Measurements from ENCODE around the gene PAN3.

PAN3 gene

GRCh38 chr13:28339419-28339818 lies 201.1 kb downstream of the PAN3 start:
- DNase-seq (ENCODE audit: low read depth), result no peak

GRCh38 chr13:28340272-28340793 lies 202.0 kb downstream of the PAN3 start:
- DNase-seq (ENCODE audit: low read depth), result no peak

DNA sequence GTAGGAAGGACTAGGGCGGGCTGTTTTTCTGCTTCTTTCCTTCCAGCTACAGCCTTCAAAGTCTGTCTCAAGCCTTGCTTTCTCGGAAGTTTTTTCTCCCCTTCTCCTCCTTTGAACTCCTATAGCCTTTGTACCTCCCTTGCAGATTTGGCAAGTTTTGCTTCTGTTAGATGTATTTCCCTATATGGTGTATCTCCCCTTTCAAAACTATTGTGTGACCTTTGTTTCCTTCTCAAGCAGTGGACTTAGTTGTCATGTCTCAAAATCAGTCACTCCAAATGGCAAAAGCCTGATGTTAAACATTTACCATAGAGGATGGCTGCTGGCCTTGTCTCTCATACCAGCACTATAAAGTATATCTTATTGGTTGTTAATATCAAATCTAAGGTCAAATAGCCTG lies 203.9 kb downstream of the PAN3 start:
- DNase-seq (ENCODE audit: low read depth), result no peak

GRCh38 chr13:28344163-28344562 lies 205.8 kb downstream of the PAN3 start:
- no peak for DNase-seq (ENCODE audit: low read depth)

Measured in HS-27A (cell line).